HepG2 (cell line): ENCODE measurements around the gene GTF2I. TPM values are rescaled to one million over a fixed set of nuclear protein-coding genes. Genes with fewer than 3 reads are reported as not detected.
A peak's percentile ranks its signal among the peaks of the same experiment; 100 is the strongest.

ENCODE experiments used
- ARID4A ChIP-seq: sonication (generic); formaldehyde crosslinking; IDR thresholded peaks from 2 replicates; pipeline ENCODE4 v1.5.0; 2020; ENCODE audit warnings: mild to moderate bottlenecking, missing genetic modification reagents, borderline replicate concordance
- CENPT ChIP-seq: sonication (generic); formaldehyde crosslinking; IDR thresholded peaks from 2 replicates; pipeline ENCODE4 v1.8.0; 2022; ENCODE audit warnings: low read depth, mild to moderate bottlenecking, moderate library complexity, missing genetic modification reagents
- DMAP1 ChIP-seq: IDR thresholded peaks from 2 replicates; pipeline ENCODE4 v1.6.1; 2016
- ELF3 ChIP-seq: IDR thresholded peaks from 2 replicates; pipeline ENCODE4 v1.6.1; 2016; ENCODE audit warnings: missing genetic modification reagents, missing compliant biosample characterization
- KLF9 ChIP-seq: IDR thresholded peaks from 2 replicates; pipeline ENCODE4 v1.6.1; 2016; ENCODE audit warnings: low read depth
- SALL2 ChIP-seq: sonication (generic); formaldehyde crosslinking; IDR thresholded peaks from 2 replicates; pipeline ENCODE4 v1.8.1; 2023; ENCODE audit warnings: mild to moderate bottlenecking, missing genetic modification reagents, inconsistent platforms
- THAP11 ChIP-seq: IDR thresholded peaks from 2 replicates; pipeline ENCODE4 v1.6.1; 2016; ENCODE audit warnings: missing biosample characterization, missing genetic modification reagents
- THAP9 ChIP-seq: sonication (generic); formaldehyde crosslinking; IDR thresholded peaks from 2 replicates; pipeline ENCODE4; 2020; ENCODE audit warnings: missing genetic modification reagents, mild to moderate bottlenecking, borderline replicate concordance
- TOE1 ChIP-seq: sonication (generic); formaldehyde crosslinking; IDR thresholded peaks from 2 replicates; pipeline ENCODE4 v1.4.0; 2020; ENCODE audit warnings: mild to moderate bottlenecking, missing genetic modification reagents
- ZHX2 ChIP-seq, 2 experiments: sonication (generic) in 1 of 2; formaldehyde crosslinking in 1 of 2; IDR thresholded peaks; 2 replicates each; pipeline versions ENCODE4 v1.6.1 to v1.9.0; 2014 to 2022; ENCODE audit warnings: antibody characterized with exemption in 1 of 2, borderline replicate concordance in 1 of 2, inconsistent platforms in 1 of 2, low read depth in 1 of 2, missing genetic modification reagents in 1 of 2
- ZNF329 ChIP-seq: sonication (generic); formaldehyde crosslinking; IDR thresholded peaks from 2 replicates; pipeline ENCODE4 v1.9.0; 2021; ENCODE audit warnings: low read depth, mild to moderate bottlenecking, missing genetic modification reagents
- ZNF670 ChIP-seq: sonication (generic); formaldehyde crosslinking; IDR thresholded peaks from 2 replicates; pipeline ENCODE4 v1.8.0; 2022; ENCODE audit warnings: mild to moderate bottlenecking, missing genetic modification reagents, borderline replicate concordance
- ZNF772 ChIP-seq: sonication (generic); formaldehyde crosslinking; IDR thresholded peaks from 2 replicates; pipeline ENCODE4 v1.5.0; 2020; ENCODE audit warnings: mild to moderate bottlenecking, missing genetic modification reagents
- ZNF850 ChIP-seq: sonication (generic); formaldehyde crosslinking; conservative IDR thresholded peaks from 2 replicates; pipeline ENCODE4 v1.9.0; 2021; ENCODE audit warnings: mild to moderate bottlenecking, missing genetic modification reagents
- polyA plus RNA-seq, 8 experiments: library from polyadenylated mRNA; depleted of rRNA in 3 of 8; stranded (reverse) in 7 of 8; unstranded in 1 of 8; fragments of >200 nt; fragmentation: Illumina TruSeq in 4 of 8; extraction: Trizol in 4 of 8; gene quantifications; 2 replicates each; pipeline versions ENCODE4 v1.2.1 to v1.2.3, GENCODE V29; 2011 to 2016; ENCODE audit warnings: low read depth in 4 of 8, missing spikeins in 1 of 8, mixed read lengths in 1 of 8; ENCODE audit not compliant: insufficient read depth in 1 of 8
- total RNA-seq, 5 experiments: library from RNA; depleted of rRNA; stranded (reverse); fragments of >200 nt; fragmentation: Illumina TruSeq; extraction: Trizol; gene quantifications; 2 replicates each; pipeline ENCODE4 v1.2.3, GENCODE V29; 2016; ENCODE audit warnings: low read depth in 1 of 5

Gene GTF2I
- total and polyA plus RNA-seq, 2 of the 13 experiments (the other 11 are each of a cell fraction or from before 2014, with no cell fraction given): 74.6 to 125 TPM

- TF ChIP-seq ZHX2 (IDR thresholded peaks at IDR 0.05; ENCODE audit: low read depth) (peak; percentile 79), ZHX2 (CRISPR knock-in tag; IDR thresholded peaks at IDR 0.05; ENCODE audit: borderline replicate concordance) (no peak), CENPT (CRISPR knock-in tag) (no peak), SALL2 (CRISPR knock-in tag) (peak; percentile 61), THAP11 (CRISPR knock-in tag) (peak; percentile 97), KLF9 (CRISPR knock-in tag) (0 out of 2 replicates have a peak, but pooled peaks have one; percentile 36), ZNF329 (no peak; the same call in 1 of the 2 replicates), DMAP1 (peak; percentile 88), ZNF850 (CRISPR knock-in tag) (no peak), ZNF772 (CRISPR knock-in tag) (no peak), TOE1 (CRISPR knock-in tag) (no peak), ELF3 (CRISPR knock-in tag) (peak; percentile 33; the same call in 1 of the 2 replicates), ARID4A (CRISPR knock-in tag) (peak; percentile 58; the same call in 1 of the 2 replicates), ZNF670 (CRISPR knock-in tag) (no peak), THAP9 (CRISPR knock-in tag) (peak; percentile 93; the same call in 1 of the 2 replicates)
Measured at GRCh38 chr7:74656837-74657691, 454 bp upstream of the GTF2I start (continued).
